Erythroblast (primary cell): ENCODE measurements around the gene EIF4G1.

Source experiments
- GATA1 ChIP-seq: IDR thresholded peaks from 2 replicates; pipeline ENCODE4 v1.6.1; 2011; ENCODE audit warnings: low read depth, mild to moderate bottlenecking, control low read depth, low read length, moderate library complexity
- POLR2A ChIP-seq: IDR thresholded peaks from 2 replicates; pipeline ENCODE4 v1.6.1; 2011; ENCODE audit warnings: mild to moderate bottlenecking, low read length

DNA sequence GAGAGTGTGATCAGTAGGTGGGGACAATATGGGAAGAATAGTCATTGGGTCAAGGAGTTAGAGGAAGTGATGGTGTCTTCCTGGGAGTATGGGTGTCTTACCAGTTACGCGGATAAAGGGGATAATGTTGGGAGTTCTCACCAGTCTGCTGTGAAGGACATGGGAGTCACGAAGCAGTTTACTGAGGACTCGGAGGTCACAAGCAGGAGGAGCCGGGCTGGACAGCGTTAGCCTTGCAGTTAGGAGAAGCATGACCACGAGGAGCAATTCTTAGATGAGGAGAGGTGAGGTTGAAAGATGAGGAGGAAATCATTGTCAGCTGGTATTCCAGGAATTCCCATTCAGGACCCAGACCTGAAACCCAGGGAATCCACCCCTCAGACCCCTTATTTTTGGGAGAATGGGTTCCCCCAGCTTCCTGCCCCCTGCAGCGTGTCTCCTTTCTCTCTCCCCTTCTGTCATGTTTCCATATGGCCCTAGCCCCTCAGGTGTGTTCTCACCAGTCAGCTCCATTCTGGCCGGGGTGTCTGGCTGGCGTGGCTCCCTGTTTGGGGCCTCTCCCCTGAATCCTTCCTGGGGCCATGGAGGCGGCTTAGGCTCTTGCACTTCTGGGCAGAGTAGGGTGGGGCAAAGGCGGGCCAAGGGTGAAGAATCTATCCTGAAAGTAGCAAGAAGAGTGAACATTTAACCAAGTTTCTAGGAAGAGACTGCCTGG, 61.5 kb downstream of the EIF4G1 start:
- TF ChIP-seq POLR2A: no peak
- no peak for TF ChIP-seq GATA1
